Osteoblast (primary cell): ENCODE measurements around the gene AGBL1. TPM values are rescaled to one million over a fixed set of nuclear protein-coding genes. Genes with fewer than 3 reads are reported as not detected.

ENCODE experiments used
- DNase-seq: peaks from one replicate; pipeline ENCODE4 v3.0.0; 2011; ENCODE audit warnings: low spot score, mixed read lengths; ENCODE audit not compliant: insufficient read length; ENCODE audit errors: missing footprints
- H2AFZ ChIP-seq: 2 replicates; pipeline ENCODE4 v1.6.0; 2011; ENCODE audit warnings: mild to moderate bottlenecking, low read length
- H3K27ac ChIP-seq: 2 replicates; pipeline ENCODE4 v1.5.1; 2011; ENCODE audit warnings: mild to moderate bottlenecking, low read depth, low read length, moderate library complexity
- H3K27me3 ChIP-seq: 2 replicates; pipeline ENCODE4 v1.6.0; 2012; ENCODE audit warnings: mild to moderate bottlenecking, control low read depth, inconsistent platforms, low read length, moderate library complexity; ENCODE audit not compliant: insufficient read depth
- H3K36me3 ChIP-seq: 2 replicates; pipeline ENCODE4 v1.5.1; 2011; ENCODE audit warnings: mild to moderate bottlenecking, low read length, control low read depth, moderate library complexity; ENCODE audit not compliant: insufficient read depth
- H3K4me1 ChIP-seq: 2 replicates; pipeline ENCODE4 v1.5.1; 2011; ENCODE audit warnings: mild to moderate bottlenecking, low read length, control low read depth, moderate library complexity; ENCODE audit not compliant: insufficient read depth
- H3K4me2 ChIP-seq: 2 replicates; pipeline ENCODE4 v1.6.0; 2011; ENCODE audit warnings: mild to moderate bottlenecking, low read length; ENCODE audit not compliant: insufficient read depth
- H3K4me3 ChIP-seq: fragments of 200-600 bp; sonication (generic); 3 replicates; pipeline ENCODE4 v1.5.1; 2012; ENCODE audit warnings: mild to moderate bottlenecking, low read length, inconsistent platforms; ENCODE audit not compliant: insufficient read depth
- H3K79me2 ChIP-seq: 2 replicates; pipeline ENCODE4 v1.6.0; 2012; ENCODE audit warnings: mild to moderate bottlenecking, low read length, control low read depth, inconsistent platforms; ENCODE audit not compliant: insufficient read depth
- H3K9me3 ChIP-seq: 2 replicates; pipeline ENCODE4 v1.5.1; 2011; ENCODE audit warnings: low read depth, low read length, control low read depth
- H4K20me1 ChIP-seq: 2 replicates; pipeline ENCODE4 v1.6.0; 2012; ENCODE audit warnings: mild to moderate bottlenecking, low read length, control low read depth; ENCODE audit not compliant: insufficient read depth
- CTCF ChIP-seq: IDR thresholded peaks from 2 replicates; pipeline ENCODE4 v1.5.1; 2011; ENCODE audit warnings: mild to moderate bottlenecking, low read depth, low read length, moderate library complexity; ENCODE audit errors: extremely low read depth
- total RNA-seq: library from RNA; depleted of rRNA; stranded (reverse); fragments of >200 nt; gene quantifications from 2 replicates; pipeline ENCODE4 v1.2.3, GENCODE V29; 2012

Gene AGBL1
- total RNA-seq, 1 donor: not detected

DNA sequence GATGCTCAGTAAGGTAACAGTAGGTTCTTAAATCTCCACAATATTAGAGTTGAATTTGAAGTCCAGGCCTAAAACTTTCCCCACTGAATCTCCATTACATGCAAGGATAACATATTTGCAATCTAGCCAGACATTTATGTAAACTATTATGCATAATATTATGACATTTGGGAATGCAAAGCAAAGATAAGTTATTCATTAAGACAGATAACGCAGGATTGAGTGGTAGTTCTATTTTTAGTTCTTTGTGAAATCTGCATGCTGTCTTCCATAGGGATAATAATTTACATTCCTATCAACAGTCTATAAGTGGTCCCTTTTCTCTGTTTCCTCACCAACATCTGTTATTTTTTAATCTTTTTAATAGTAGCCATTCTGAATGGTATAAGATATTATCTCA is 333.5 kb downstream of the AGBL1 start:
- DNase-seq: no peak
- no peak for TF ChIP-seq CTCF
- no peaks in the 10 kb centered on the region for H4K20me1 ChIP-seq

GRCh38 chr15:86425746-86426145 is 346.1 kb downstream of the AGBL1 start:
- Histone ChIP-seq H4K20me1 (no peaks in the 10 kb centered on the region), H3K9me3 (no peaks in the 10 kb centered on the region), H3K4me1 (no peaks in the 10 kb centered on the region), H3K27ac (no peak overlapping the region), H3K27me3 (no peaks in the 10 kb centered on the region), H3K4me3 (no peak overlapping the region), H3K79me2 (no peaks in the 10 kb centered on the region), H3K36me3 (no peaks in the 10 kb centered on the region), H2AFZ (no peak overlapping the region), H3K4me2 (no peak overlapping the region)
- DNase-seq: no peak
- TF ChIP-seq CTCF: no peak

More for the DNA sequence above, 333.5 kb downstream of the AGBL1 start:
- Histone ChIP-seq H2AFZ (no peak overlapping the region), H3K4me3 (no peak overlapping the region), H3K36me3 (no peaks in the 10 kb centered on the region), H3K4me2 (no peak overlapping the region), H3K79me2 (no peaks in the 10 kb centered on the region), H3K9me3 (no peaks in the 10 kb centered on the region), H3K27ac (no peak overlapping the region), H3K27me3 (no peaks in the 10 kb centered on the region), H3K4me1 (no peaks in the 10 kb centered on the region)

DNA sequence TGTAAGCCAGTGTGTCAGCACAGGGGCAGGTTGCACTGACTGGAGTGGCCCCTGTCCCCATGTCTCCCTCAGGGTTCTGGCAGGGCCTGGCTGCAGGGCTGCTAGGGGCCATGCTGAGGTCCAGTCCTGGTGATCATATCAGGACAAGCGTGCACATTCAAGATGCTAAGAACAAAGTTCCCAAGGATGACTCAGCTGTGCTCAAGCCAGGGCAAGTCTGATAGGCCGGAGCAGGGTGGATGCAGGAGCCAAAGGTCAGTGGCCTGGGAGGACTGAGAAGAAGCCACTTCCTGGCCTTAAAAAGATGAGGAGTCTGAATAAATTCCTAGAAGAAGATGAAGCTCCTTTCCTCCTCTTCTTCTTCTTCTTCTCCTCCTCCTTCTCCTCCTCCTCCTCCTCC is 353.2 kb downstream of the AGBL1 start:
- no peak for TF ChIP-seq CTCF
- H3K4me3 ChIP-seq: no peak overlapping the region
- H3K27me3 ChIP-seq: no peaks in the 10 kb centered on the region
- no peak overlapping the region for H3K27ac ChIP-seq
- no peak overlapping the region for H3K4me2 ChIP-seq
- no peaks in the 10 kb centered on the region for H4K20me1 ChIP-seq
- DNase-seq: no peak
- H3K79me2 ChIP-seq: no peaks in the 10 kb centered on the region
- no peaks in the 10 kb centered on the region for H3K36me3 ChIP-seq
- H3K9me3 ChIP-seq: peaks cover 1% of the 10 kb centered on the region
- no peaks in the 10 kb centered on the region for H3K4me1 ChIP-seq
- no peak overlapping the region for H2AFZ ChIP-seq

GRCh38 chr15:86433983-86434382 is 354.3 kb downstream of the AGBL1 start:
- H3K9me3 ChIP-seq: peaks cover 1% of the 10 kb centered on the region
- H3K4me1 ChIP-seq: no peaks in the 10 kb centered on the region
- H3K79me2 ChIP-seq: no peaks in the 10 kb centered on the region
- H3K4me2 ChIP-seq: no peak overlapping the region
- no peaks in the 10 kb centered on the region for H3K27me3 ChIP-seq
- TF ChIP-seq CTCF: no peak
- no peak for DNase-seq
- H3K4me3 ChIP-seq: no peak overlapping the region
- no peak overlapping the region for H2AFZ ChIP-seq
- no peaks in the 10 kb centered on the region for H4K20me1 ChIP-seq
- no peak overlapping the region for H3K27ac ChIP-seq
- H3K36me3 ChIP-seq: no peaks in the 10 kb centered on the region
